GM21390 (cell line): ENCODE measurements around the gene HOXC5.
"Not testable (repeated sequence)": the region's sequence is repeated elsewhere in the genome, so short reads cannot be mapped to it uniquely, and the experiment has no call there.

Source experiments
- ATAC-seq: cut with Tn5 transposase; IDR thresholded peaks from one replicate; pipeline ENCODE4 v1.9.1; 2021; ENCODE audit not compliant: unreplicated experiment

The HOXC5 gene

GRCh38 chr12:54060174-54060974 is 27.5 kb downstream of the HOXC5 start:
- ATAC-seq = no peak

- ATAC-seq = no peak
These were observed 28.3 kb downstream of the HOXC5 start for GRCh38 chr12:54060975-54061778.

DNA sequence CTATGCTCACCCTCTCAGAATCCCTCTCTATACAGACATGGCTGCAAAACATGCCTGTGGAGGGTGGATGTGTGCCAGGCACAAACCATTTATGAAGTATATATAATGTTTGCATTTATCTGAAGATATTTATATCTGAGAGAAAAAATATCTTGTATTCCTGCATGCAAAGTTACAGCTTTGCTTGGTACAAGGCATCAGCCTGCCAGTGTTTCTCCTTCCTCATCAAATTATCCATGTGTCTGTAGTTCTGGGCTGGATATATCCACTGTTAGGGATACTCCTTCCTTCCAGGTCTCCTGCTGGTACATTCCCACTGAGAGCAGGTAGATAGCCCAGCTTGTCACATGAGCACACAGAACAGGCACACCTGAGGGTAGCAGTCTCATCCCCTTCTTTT is 32.8 kb downstream of the HOXC5 start:
- ATAC-seq = no peak

- no peak for ATAC-seq
These were observed 33.6 kb downstream of the HOXC5 start for GRCh38 chr12:54066408-54066807.

DNA sequence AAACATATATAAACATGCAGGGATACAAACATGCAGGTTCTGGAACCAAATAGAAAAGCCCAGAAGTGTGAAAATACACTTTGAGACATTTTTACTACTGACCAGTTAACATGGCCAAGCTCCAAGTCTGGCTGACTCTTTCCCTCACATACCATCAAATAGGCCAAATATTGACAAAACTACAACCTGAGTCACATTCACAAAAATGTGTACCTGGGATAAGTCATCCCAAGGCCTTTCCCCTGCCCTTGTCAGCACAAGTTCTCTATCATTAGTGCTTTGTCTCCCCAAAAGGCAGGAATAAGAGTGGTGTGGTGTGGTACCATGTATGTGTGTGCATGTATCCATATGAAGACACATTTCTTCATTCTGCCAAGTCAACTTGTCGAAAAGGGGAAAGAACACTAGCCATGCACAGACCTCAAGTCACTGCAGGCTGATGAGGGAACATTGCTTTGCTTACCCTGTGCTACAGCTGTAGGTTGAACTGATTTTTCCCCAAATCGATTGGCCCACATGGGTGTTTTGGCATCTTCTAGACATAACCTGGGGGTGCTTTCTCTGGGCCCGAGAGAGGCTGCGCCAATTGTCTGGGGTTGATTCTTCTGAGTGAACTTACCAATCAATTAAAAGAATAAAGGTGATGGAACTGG is 35.7 kb downstream of the HOXC5 start:
- no peak for ATAC-seq

DNA sequence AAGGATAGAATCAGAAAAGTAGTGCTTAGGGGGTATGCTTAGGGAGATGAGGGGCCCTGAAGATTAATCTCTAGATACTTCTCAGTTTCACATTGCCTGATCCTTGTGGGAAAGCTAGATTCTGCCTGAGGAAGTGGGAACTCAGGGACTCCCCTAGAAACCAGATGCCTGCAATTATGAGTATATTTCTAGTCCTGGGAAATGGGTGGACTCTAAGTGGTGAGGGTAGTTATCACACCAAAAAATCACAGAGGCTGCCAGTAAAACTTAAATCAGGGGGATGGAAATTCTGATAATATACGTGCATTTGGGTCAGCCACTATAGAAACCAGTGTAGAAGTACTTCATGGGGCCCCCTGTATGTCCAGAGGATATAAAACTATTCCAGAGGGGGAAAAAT is 39.1 kb downstream of the HOXC5 start:
- ATAC-seq = no peak

- ATAC-seq = no peak
These were observed 41.5 kb downstream of the HOXC5 start for GRCh38 chr12:54074308-54074707.

DNA sequence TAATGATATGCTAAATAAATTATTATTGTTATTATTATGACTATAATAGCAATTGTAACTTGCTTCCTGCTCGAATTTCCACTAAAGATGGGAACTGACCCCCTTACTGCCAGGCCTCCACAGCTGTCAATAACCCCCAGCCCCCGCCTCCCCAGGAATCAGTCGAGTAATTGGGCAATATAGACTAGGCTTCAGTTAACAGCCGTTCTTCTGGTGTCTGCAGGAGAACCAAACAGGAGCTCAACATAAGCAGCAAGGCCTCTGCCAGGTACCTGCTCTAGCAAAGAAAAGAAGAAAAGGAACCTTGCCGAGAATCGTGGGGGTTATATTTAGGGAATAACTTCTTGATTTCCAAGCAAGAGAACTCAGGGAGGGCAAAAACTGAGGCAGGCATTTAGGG is 42.6 kb downstream of the HOXC5 start:
- no peak for ATAC-seq

DNA sequence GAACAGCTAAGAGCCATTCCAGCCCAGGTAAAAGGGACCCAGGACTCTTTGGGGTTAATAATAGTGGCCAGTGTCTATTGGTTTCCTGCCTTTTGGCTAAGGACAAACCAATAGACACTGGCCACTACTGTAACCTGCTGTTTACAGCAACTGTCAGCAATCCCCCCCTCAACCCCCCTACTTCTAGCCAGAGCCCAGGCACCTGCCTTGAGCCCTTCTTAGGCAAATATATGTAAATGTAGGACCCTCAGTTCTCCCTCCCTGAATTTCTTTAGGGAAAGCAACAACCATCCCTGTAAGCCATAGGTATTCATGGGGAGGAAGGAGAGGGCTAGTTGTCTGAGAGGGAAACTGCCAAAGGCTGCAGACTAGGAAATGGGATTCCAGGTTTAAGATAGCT is 43.1 kb downstream of the HOXC5 start:
- no peak for ATAC-seq

DNA sequence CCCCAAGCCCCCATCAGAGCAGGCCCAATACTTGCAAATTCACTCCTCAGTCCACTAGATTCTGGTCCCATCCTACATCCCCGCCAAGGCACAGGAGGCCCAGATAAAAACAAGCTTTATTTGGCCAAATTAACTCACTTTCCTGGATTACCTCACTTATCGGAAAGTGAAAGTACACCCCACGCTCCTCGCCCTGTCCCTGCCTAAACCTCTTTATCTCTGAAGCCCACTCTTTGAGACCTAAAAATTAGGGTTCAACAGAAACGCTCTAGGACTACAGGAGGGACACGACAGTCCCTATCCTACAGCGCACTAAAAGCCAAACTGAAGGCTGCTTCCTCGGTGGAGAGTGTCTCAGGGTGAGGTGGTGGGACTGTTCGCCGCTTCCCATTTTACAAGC is 45.0 kb downstream of the HOXC5 start:
- ATAC-seq = not testable (repeated sequence)

- ATAC-seq = not testable (repeated sequence)
These were observed 46.3 kb downstream of the HOXC5 start for GRCh38 chr12:54079115-54079514.

- not testable (repeated sequence) for ATAC-seq
These were observed 47.4 kb downstream of the HOXC5 start for GRCh38 chr12:54080008-54080924.

DNA sequence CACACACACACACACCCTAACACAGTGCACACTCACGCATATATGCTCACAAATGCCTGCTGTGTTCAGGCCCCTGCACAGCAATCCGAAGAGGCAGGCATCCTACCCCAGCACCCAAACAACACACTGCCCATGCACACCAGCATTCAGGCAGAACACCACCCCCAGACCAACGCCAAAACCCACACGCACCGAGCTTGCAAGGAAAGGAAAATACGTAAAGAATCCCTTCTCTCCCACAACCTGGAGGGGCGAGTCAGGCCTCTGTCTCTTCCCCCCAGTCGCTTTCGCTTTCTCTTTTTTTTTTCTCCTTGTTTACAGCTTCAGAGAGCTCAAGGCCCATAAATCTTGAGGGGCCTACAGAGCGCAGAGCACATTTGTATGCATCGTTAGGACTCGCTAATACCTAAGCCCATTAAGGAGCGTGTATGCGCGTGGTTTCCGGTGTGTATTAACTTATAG is 48.2 kb downstream of the HOXC5 start:
- ATAC-seq = not testable (repeated sequence)

DNA sequence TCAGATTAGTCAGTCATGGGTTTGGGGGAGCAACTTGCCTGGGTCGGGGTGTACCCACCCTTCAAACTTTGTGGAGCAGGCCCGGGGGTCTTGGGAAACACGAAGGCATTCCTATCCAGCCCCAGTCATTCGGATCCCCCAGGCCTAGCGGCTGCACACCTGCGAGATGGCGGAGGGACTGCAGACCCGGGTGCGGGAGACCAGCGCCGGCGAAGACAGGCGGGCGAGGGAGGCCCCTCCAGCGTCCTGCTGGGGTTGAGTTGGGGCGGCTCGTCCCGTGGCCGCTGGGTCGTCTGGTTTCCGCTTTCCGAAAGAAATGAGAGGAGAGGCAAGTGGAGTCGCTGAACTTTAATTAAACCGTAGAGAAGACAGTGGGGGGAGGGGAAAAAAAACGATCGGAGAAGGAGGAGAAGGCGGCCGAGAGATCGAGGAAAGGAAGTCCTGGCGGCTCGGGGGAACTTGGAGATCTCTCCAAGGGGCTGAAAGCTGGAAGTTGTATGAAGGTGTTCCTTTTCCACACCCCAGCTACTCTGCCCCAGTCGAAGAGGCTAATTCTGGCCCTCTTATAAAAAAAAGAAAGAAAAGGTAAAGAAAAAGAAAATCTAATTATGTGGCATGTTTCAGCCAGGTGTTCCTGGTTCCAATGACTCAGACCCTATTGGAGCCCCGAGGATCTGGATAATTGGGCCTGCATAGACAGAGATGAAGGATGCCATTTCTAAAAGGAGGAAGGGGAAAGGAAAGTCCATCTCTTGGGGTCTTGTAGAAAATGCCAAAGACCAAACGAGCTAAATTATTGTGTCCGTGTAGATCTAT is 48.9 kb downstream of the HOXC5 start:
- not testable (repeated sequence) for ATAC-seq

DNA sequence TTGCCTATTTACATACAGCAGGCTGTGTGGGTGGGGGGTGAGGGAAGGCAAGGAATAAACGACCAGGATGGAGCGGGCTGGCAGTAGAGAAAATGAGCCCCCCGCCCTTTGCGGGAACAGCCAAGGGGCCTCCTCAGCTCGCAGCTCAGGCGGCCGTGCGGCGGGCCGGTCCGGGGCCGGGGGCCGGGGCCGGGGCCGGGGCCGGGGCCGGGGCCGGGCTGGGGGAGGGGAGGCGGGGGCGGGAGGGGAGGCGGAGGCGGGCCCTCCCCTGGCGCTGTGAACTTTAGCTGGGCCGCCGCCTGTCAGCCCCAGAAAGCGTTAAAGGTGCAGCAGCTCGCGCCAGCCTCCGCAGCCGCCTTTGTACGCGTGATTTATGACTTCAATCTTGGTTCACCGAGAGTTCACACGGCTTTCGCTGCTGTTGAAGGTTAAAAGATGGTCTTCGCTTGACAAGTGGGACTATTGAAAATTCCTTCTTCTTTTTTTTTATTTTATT is 49.6 kb downstream of the HOXC5 start:
- no peak for ATAC-seq
